ENCODE results near the gene CDK17.

- TF ChIP-seq MAX (IDR thresholded peaks at IDR 0.05; ENCODE audit: low read depth), result no peak
- no peak for TF ChIP-seq CTCF (IDR thresholded peaks at IDR 0.05)
- no peak for TF ChIP-seq RAD21 (IDR thresholded peaks at IDR 0.05; ENCODE audit: low read length)
- TF ChIP-seq FOXJ3 (CRISPR knock-in tag; IDR thresholded peaks at IDR 0.05), result no peak
- TF ChIP-seq RCOR1 (IDR thresholded peaks at IDR 0.05; ENCODE audit: low read length), result no peak
- TF ChIP-seq EP300 (IDR thresholded peaks at IDR 0.05; ENCODE audit: borderline replicate concordance in 1 of 2, low read depth in 1 of 2, low read length in 1 of 2), result no peak
- no peak for TF ChIP-seq REST (IDR thresholded peaks at IDR 0.05; ENCODE audit: low read depth, low read length)
- TF ChIP-seq YY1 (IDR thresholded peaks at IDR 0.05; ENCODE audit: low read depth), result no peak
- no peak for TF ChIP-seq RFX5 (IDR thresholded peaks at IDR 0.05; ENCODE audit: low read length)
- TF ChIP-seq SIN3A (IDR thresholded peaks at IDR 0.05; ENCODE audit: borderline replicate concordance, low read depth, low read length), result no peak
- TF ChIP-seq NRF1 (IDR thresholded peaks at IDR 0.05; ENCODE audit: low read depth, low read length), result no peak
These were observed 107.1 kb downstream of the CDK17 start for GRCh38 chr12:96293093-96293492.
